Kasumi-1 (cell line): ENCODE data around the gene NSG1.

ENCODE experiments used
- DNase-seq, 2 experiments: peaks; one replicate each; lab custom pipeline; 2025; lab: John Stamatoyannopoulos, UW

NSG1 gene

GRCh38 chr4:4374388-4375098 is 12.4 kb upstream of the NSG1 start:
- no peak for DNase-seq

DNA sequence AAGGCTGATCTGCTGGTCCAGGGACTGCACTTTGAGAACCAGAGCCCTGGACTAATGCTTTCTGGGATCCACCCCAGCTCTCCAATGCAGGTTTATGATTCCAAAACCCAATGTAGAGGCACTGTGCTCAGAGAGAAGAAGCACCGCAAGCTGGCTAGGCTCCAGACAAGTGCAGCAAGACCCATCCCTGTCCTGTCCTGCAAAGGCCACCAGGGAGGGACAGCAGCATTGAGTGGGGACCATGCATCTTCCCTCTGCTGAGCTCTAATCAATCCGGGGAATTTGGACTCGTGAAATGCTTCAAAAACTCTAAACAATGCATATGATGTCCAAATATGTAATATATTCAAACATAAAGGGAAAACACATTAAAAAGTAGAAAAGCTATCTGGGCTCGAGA is 10.8 kb upstream of the NSG1 start:
- no peak for DNase-seq

DNA sequence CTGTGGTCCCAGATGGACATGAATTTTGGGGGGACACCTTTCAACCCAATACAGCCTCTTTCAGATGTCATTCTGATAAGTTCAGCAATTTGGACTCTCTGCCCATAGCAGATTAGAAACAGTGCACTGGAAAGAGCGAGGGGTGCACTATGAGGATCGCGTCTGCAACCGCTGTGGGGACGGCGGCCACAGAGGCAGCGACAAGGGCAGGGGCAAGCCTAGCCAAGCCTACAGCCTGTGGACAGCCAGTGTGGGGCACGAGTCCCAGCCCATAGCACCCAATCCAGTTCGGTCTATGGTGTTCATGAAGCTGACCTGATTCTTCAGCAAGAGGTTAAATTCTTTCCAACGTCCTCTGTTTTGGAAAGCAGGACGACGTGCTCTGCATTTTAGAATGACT is 9.7 kb upstream of the NSG1 start:
- no peak for DNase-seq

GRCh38 chr4:4377732-4378460 is 9.0 kb upstream of the NSG1 start:
- no peak for DNase-seq

DNA sequence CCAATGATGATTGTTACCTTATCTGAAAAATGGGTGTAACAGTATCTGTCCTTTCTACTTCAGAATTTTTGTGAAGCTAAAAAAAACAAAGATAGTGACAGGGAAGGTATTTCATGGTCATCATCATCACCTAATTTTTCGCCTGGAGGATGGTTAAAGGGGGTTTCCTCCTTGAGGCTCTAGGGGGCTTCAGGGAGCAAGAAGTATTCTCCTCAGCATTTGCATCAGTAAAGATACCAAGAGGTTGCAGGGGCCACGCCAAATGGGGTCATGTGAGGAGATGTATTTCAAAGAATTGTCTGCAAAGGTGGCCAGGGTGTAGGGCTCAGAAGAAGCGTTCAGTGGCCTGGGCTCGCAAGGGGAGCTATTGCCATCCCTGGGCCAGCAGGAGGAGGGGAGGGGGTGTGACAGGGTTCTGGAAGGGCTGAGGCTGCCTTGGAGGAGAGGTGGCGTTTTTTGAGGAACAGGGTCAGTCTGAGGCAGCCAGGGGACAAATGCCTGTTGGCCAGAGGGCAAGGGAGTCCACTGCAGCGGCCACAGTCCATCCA is 7.3 kb upstream of the NSG1 start:
- DNase-seq, result no peak

GRCh38 chr4:4383085-4383484 is 3.8 kb upstream of the NSG1 start:
- DNase-seq, result no peak

- DNase-seq, result no peak
Measured at GRCh38 chr4:4384837-4385236, 2.1 kb upstream of the NSG1 start.

DNA sequence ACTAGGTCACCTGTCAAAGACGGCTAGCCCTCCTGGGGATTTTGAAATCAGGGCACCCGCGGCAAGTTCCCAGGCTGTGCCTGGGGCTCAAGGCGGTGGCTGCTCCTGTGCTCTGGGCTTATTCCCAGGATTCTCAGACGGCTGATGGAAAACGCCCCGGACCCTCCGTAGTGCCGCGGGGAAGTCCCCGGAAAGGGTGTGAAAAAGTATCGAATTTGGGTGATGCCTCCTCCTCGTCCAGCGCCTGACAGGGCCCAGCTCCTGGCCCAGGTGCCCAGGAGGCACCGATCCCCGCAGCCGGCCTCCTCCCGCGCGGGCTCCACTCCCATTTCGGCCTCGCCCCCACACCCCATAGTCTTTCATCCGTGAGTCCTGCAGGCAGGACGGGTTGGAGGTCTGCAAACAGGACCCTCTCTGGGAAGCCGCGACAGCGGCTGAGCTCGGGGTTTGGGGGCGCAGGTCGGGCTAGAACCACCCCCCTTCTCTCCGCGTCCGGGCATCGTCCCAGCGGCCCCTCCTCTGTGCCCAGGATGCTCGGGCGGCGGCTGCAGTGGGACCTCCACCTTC is 1.1 kb upstream of the NSG1 start:
- no peak for DNase-seq

GRCh38 chr4:4386296-4386735 is 586 bp upstream of the NSG1 start:
- DNase-seq, result no peak

GRCh38 chr4:4387531-4388310 is 819 bp downstream of the NSG1 start:
- no peak for DNase-seq

GRCh38 chr4:4388311-4388790 is 1.4 kb downstream of the NSG1 start:
- DNase-seq, result no peak

DNA sequence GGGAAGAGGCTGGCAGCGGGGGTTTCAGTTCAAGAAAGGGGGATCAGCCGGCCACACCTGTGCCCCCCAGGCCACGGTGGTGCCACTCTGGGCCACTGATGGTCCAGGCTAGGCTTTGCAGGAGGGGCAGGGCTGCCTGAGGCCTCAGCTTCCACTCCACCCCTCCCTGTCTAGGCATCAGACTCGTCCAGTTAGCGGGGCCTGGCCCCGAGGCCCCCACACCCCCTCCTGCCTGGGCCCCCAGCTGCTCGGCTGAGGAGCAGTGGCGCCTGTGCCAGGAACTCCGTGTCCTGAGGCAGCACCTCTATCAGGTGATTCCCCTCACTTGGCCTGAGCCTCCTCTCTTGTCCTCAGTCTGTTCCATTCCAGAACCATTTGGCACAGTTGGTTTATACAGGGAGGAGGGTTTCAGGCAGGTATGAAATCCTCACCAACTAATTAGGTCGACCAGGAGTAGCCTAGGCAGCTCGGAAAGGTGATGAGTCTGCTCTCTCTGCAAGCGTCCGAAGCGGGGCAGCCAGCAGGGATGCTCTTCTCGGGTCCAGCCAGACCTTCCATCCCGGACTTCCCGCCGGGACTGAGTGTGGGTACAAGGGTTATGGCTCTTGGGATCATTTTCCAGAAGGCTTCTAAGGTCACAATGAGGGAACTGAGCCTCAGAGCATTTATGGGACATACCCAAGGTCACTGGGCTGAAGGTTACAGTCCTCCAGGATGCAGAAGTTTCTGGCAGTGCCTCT is 2.1 kb downstream of the NSG1 start:
- DNase-seq, result no peak

DNA sequence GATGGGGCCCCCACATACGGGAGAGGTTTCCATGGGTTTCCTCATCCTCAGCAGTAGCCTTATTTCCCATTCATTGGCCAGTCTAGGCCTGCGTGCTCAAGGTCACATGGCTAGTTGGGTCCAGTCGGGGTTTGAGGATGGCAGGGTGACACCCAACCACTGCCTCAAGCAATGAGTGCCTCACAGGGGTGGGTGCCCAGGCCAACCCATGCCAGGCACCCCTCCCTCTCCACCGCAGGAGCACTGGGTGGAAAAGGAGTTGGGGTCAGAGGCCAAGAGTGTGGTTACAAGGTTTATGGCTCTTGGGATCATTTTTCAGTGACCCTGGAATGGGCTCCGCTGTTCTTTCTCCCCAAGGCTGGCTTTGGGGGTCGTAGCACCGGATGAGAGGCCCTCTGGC is 3.1 kb downstream of the NSG1 start:
- DNase-seq, result no peak

GRCh38 chr4:4390515-4391240 is 3.8 kb downstream of the NSG1 start:
- no peak for DNase-seq

- no peak for DNase-seq
Measured at GRCh38 chr4:4391866-4392265, 5.0 kb downstream of the NSG1 start.

DNA sequence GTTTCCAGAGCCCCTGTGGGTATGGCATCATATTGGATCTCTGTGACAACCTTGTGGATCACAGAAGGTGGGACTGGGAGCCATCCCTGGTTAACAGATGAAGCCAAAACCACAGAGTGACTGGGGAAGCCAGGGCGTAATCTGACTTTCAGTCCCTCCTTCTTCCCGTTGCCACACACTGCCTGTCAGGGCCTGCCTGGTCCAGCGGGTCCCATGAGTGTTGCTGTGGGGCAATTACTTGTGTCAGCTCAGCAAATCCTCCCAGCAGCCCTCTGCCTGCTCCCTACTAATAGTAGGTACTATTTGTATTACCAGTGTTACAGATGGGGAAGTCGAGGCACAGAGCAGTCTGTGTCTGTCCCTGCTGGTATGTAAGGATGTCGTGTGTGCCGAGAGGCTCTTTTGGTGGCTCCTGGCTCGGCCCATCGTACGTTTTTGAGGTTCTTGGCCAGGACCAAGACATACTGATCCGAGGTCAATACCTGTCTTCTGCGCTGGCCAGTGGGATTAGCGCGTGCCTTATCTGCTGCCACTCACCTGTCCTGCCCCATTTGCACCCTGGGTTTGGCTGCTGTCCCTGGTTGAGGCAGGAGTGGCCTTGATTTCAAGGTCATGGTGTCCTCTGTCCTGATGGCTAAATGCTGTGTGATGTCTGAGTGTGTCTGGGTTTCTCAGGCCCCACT is 5.7 kb downstream of the NSG1 start:
- DNase-seq, result peak in 1 of 2 experiments; percentile 6

DNA sequence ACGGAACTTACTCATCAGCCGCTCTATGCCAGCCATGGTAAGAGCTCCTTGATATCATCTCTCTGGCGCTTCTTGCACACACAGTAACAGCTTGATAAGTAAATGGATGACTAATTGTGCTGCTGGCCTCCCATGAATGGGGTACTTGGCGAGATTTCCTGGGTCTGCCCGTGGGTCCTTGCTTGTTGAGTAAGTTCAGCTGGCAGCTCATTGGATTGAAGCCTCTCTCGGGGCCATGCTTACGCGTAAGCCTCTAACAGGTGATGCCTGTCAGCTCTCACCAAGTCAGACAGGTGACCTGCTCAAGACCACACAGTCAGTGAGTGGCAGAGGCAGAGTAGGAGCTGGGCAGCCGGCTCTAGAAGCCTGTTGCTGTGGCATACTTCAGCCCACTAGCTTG is 7.7 kb downstream of the NSG1 start:
- no peak for DNase-seq

GRCh38 chr4:4395371-4395770 is 8.5 kb downstream of the NSG1 start:
- no peak for DNase-seq

GRCh38 chr4:4395849-4396627 is 9.1 kb downstream of the NSG1 start:
- DNase-seq, result no peak
